T-helper 1 cell treated with Interleukin-12 subunit alpha and Interleukin-12 subunit beta and Interleukin-4 antibody, amounts not matched to agents 30 μg/mL and 1 μg/mL, for 36 hours (primary cell): ENCODE data around the gene NFE2L3.

ENCODE experiments used
- H3K27ac Mint-ChIP-seq: one replicate; pipeline ENCODE4 v1.8.0; 2021; ENCODE audit warnings: mild to moderate bottlenecking, mixed read lengths
- H3K27me3 Mint-ChIP-seq: one replicate; pipeline ENCODE4 v1.8.0; 2021; ENCODE audit warnings: low read depth, mixed read lengths
- H3K36me3 Mint-ChIP-seq: one replicate; pipeline ENCODE4 v1.8.0; 2021; ENCODE audit warnings: low read depth, mixed read lengths
- H3K4me1 Mint-ChIP-seq: one replicate; pipeline ENCODE4 v1.8.0; 2021; ENCODE audit warnings: low read depth, mixed read lengths
- H3K4me3 Mint-ChIP-seq: one replicate; pipeline ENCODE4 v1.8.0; 2021; ENCODE audit warnings: mild to moderate bottlenecking, moderate library complexity, mixed read lengths
- H3K9me3 Mint-ChIP-seq: one replicate; pipeline ENCODE4 v1.8.0; 2021; ENCODE audit warnings: mixed read lengths

The NFE2L3 gene

GRCh38 chr7:26201247-26202018 is 49.4 kb downstream of the NFE2L3 start, which contains the start of gene CBX3:
TSS of gene CBX3 (plus strand) at chr7:26201745. CDS start at chr7:26202999, 1,254 bp downstream.
- H3K27ac Mint-ChIP-seq, result peak within 1 kb of the TSS; percentile 99
- H3K27me3 Mint-ChIP-seq, result peaks cover 3% of the 10 kb centered on the region
- H3K9me3 Mint-ChIP-seq, result no peaks in the 10 kb centered on the region
- peak within 1 kb of the TSS; percentile 99 for H3K4me3 Mint-ChIP-seq
- H3K4me1 Mint-ChIP-seq, result peaks cover 49% of the 10 kb centered on the region
- peaks cover 62% of the 10 kb centered on the region for H3K36me3 Mint-ChIP-seq

GRCh38 chr7:26202019-26202990 is 50.3 kb downstream of the NFE2L3 start:
- Mint-ChIP-seq H3K9me3 (no peaks in the 10 kb centered on the region), H3K4me1 (peaks cover 46% of the 10 kb centered on the region), H3K27me3 (peaks cover 3% of the 10 kb centered on the region), H3K36me3 (peaks cover 59% of the 10 kb centered on the region), H3K27ac (peak overlapping the region; percentile 85), H3K4me3 (peak overlapping the region; percentile 87)

- Mint-ChIP-seq H3K27me3 (peaks cover 3% of the 10 kb centered on the region), H3K9me3 (no peaks in the 10 kb centered on the region), H3K4me3 (peak overlapping the region; percentile 87), H3K27ac (peak overlapping the region; percentile 85), H3K4me1 (peaks cover 47% of the 10 kb centered on the region), H3K36me3 (peaks cover 59% of the 10 kb centered on the region)
These were observed 51.0 kb downstream of the NFE2L3 start for GRCh38 chr7:26203016-26203415.

GRCh38 chr7:26208040-26208439 is 56.0 kb downstream of the NFE2L3 start:
- Mint-ChIP-seq H3K9me3 (no peaks in the 10 kb centered on the region), H3K4me1 (peaks cover 43% of the 10 kb centered on the region), H3K27me3 (no peaks in the 10 kb centered on the region), H3K36me3 (peaks cover 62% of the 10 kb centered on the region), H3K4me3 (no peak overlapping the region), H3K27ac (peak overlapping the region; percentile 31)

- H3K4me3 Mint-ChIP-seq, result no peak overlapping the region
- peaks cover 3% of the 10 kb centered on the region for H3K9me3 Mint-ChIP-seq
- no peak overlapping the region for H3K27ac Mint-ChIP-seq
- H3K36me3 Mint-ChIP-seq, result peaks cover 40% of the 10 kb centered on the region
- H3K27me3 Mint-ChIP-seq, result no peaks in the 10 kb centered on the region
- peaks cover 13% of the 10 kb centered on the region for H3K4me1 Mint-ChIP-seq
These were observed 61.1 kb downstream of the NFE2L3 start for GRCh38 chr7:26212921-26213718.

- Mint-ChIP-seq H3K4me3 (no peak overlapping the region), H3K27ac (peak overlapping the region; percentile 10), H3K27me3 (no peaks in the 10 kb centered on the region), H3K36me3 (peaks cover 40% of the 10 kb centered on the region), H3K9me3 (peaks cover 3% of the 10 kb centered on the region), H3K4me1 (peaks cover 13% of the 10 kb centered on the region)
These were observed 62.0 kb downstream of the NFE2L3 start for GRCh38 chr7:26213807-26214515.

- Mint-ChIP-seq H3K4me3 (no peak overlapping the region), H3K36me3 (peaks cover 24% of the 10 kb centered on the region), H3K27ac (no peak overlapping the region), H3K27me3 (peaks cover 3% of the 10 kb centered on the region), H3K9me3 (peaks cover 3% of the 10 kb centered on the region), H3K4me1 (peaks cover 8% of the 10 kb centered on the region)
These were observed 64.1 kb downstream of the NFE2L3 start for GRCh38 chr7:26216049-26216448.

GRCh38 chr7:26224359-26224758 is 72.4 kb downstream of the NFE2L3 start:
- H3K27ac Mint-ChIP-seq, result no peak overlapping the region
- H3K4me1 Mint-ChIP-seq, result no peaks in the 10 kb centered on the region
- H3K27me3 Mint-ChIP-seq, result peaks cover 30% of the 10 kb centered on the region
- H3K36me3 Mint-ChIP-seq, result no peaks in the 10 kb centered on the region
- no peaks in the 10 kb centered on the region for H3K9me3 Mint-ChIP-seq
- H3K4me3 Mint-ChIP-seq, result no peak overlapping the region

- Mint-ChIP-seq H3K4me3 (no peak overlapping the region), H3K27me3 (peaks cover 32% of the 10 kb centered on the region), H3K27ac (no peak overlapping the region), H3K4me1 (no peaks in the 10 kb centered on the region), H3K36me3 (no peaks in the 10 kb centered on the region), H3K9me3 (no peaks in the 10 kb centered on the region)
These were observed 76.0 kb downstream of the NFE2L3 start for GRCh38 chr7:26227987-26228386.

- Mint-ChIP-seq H3K4me1 (no peaks in the 10 kb centered on the region), H3K27ac (no peak overlapping the region), H3K36me3 (no peaks in the 10 kb centered on the region), H3K9me3 (no peaks in the 10 kb centered on the region), H3K27me3 (peaks cover 17% of the 10 kb centered on the region), H3K4me3 (no peak overlapping the region)
These were observed 82.0 kb downstream of the NFE2L3 start for GRCh38 chr7:26233902-26234511.
